ENCODE data around the gene C12orf42.

- TF ChIP-seq GATA2 (IDR thresholded peaks at IDR 0.05; ENCODE audit: low read depth, low read length) (no peak), GATA3 (IDR thresholded peaks at IDR 0.05; ENCODE audit: low read depth, low read length) (no peak)
These were observed 125.8 kb downstream of the C12orf42 start for GRCh38 chr12:103369929-103370328.

Measured in SH-SY5Y (cell line).